Erythroblast (primary cell): ENCODE results near the gene ZCCHC2.

ENCODE experiments used
- GATA1 ChIP-seq: IDR thresholded peaks from 2 replicates; pipeline ENCODE4 v1.6.1; 2011; ENCODE audit warnings: low read depth, mild to moderate bottlenecking, control low read depth, low read length, moderate library complexity
- POLR2A ChIP-seq: IDR thresholded peaks from 2 replicates; pipeline ENCODE4 v1.6.1; 2011; ENCODE audit warnings: mild to moderate bottlenecking, low read length

GRCh38 chr18:62603211-62603610 lies 80.4 kb downstream of the ZCCHC2 start:
- TF ChIP-seq POLR2A: no peak
- no peak for TF ChIP-seq GATA1
